Transverse colon (tissue), 4 donors: ENCODE measurements around the gene DOCK6. TPM values are rescaled to one million over a fixed set of nuclear protein-coding genes. Genes with fewer than 3 reads are reported as not detected.

Experiments used
- DNase-seq: peaks from one replicate; pipeline ENCODE4 v3.0.0-alpha.2; 2019
- H3K27ac ChIP-seq, 4 donors: fragments of 200-600 bp; sonication (generic); 2 replicates each; pipeline ENCODE4 v1.5.1; 2016 to 2018; ENCODE audit warnings: inconsistent platforms in 4 of 4
- H3K27me3 ChIP-seq: fragments of 200-600 bp; sonication (generic); 2 replicates; pipeline ENCODE4 v1.5.1; 2017; ENCODE audit warnings: inconsistent platforms
- H3K36me3 ChIP-seq, 4 donors: fragments of 200-600 bp; sonication (generic); 2 replicates each; pipeline ENCODE4 v1.5.1; 2017 to 2019; ENCODE audit warnings: inconsistent platforms in 4 of 4
- H3K4me1 ChIP-seq, 4 donors: fragments of 200-600 bp; sonication (generic); 2 replicates each; pipeline ENCODE4 v1.5.1; 2017 to 2020; ENCODE audit warnings: inconsistent platforms in 4 of 4
- H3K4me3 ChIP-seq, 4 donors: fragments of 200-600 bp; sonication (generic); 1 replicate in 1 of 4; 2 replicates in 3 of 4; pipeline versions ENCODE4 v1.5.1 to v1.6.1; 2017 to 2019; ENCODE audit warnings: inconsistent platforms in 4 of 4
- H3K9me3 ChIP-seq, 2 donors: fragments of 200-600 bp; sonication (generic); 2 replicates each; pipeline ENCODE4 v1.5.1; 2017 to 2019; ENCODE audit warnings: inconsistent platforms in 2 of 2
- EP300 ChIP-seq: sonication (generic); formaldehyde crosslinking; IDR thresholded peaks from one replicate; pipeline ENCODE4 v1.6.1; 2017; ENCODE audit warnings: antibody characterized with exemption, low read depth
- POLR2A ChIP-seq: fragments of 450-650 bp; IDR thresholded peaks from one replicate; pipeline ENCODE4 v1.6.1; 2016; ENCODE audit warnings: antibody characterized with exemption, mild to moderate bottlenecking, moderate library complexity
- POLR2AphosphoS5 ChIP-seq, 3 donors: sonication (generic); formaldehyde crosslinking; IDR thresholded peaks; one replicate each; pipeline ENCODE4 v1.6.1; 2016; ENCODE audit warnings: antibody characterized with exemption in 3 of 3
- WGBS, 2 donors: methylation state at CpG; one replicate each; pipeline ENCODE4 v1.1.5; 2018; ENCODE audit warnings: low coverage in 1 of 2; 5-methylcytosine and 5-hydroxymethylcytosine counted together
- in situ Hi-C, 4 donors: fragments of 200-750 bp; cut with MboI; loops; one replicate each; pipeline versions ENCODE4 v1.15.0 to v1.15.1; 2017; ENCODE audit warnings: low sequenced_read_pairs in 3 of 4, low pct_ligation_motif_present in 1 of 4, low pct_unique_long_range_greater_than_20kb in 1 of 4
- intact Hi-C: fragments of 100-400 bp; cut with DNase I; formaldehyde crosslinking; loops from one replicate; pipeline ENCODE4 v1.15.1; 2023; ENCODE audit warnings: low total_unique reads
- total RNA-seq, 4 donors: library from RNA; depleted of rRNA; stranded (reverse); fragments of >200 nt; gene quantifications; one replicate each; pipeline ENCODE4 v1.1.0, GENCODE V29; 2016
- TF ChIP-seq, protein P1 (sequence below), 5 experiments: fragments of 200-600 bp in 3 of 5; fragments of 450-650 bp in 2 of 5; sonication (generic) in 3 of 5; IDR thresholded peaks; 1 replicate in 2 of 5; 2 replicates in 3 of 5; pipeline ENCODE4 v1.5.1; 2016 to 2017; ENCODE audit warnings: antibody characterized with exemption in 5 of 5, inconsistent platforms in 3 of 5, mild to moderate bottlenecking in 2 of 5, moderate library complexity in 1 of 5

DOCK6 gene
- total RNA-seq, 4 donors from 2014 or later, result 66.4 to 268 (median 78.4) TPM

DNA sequence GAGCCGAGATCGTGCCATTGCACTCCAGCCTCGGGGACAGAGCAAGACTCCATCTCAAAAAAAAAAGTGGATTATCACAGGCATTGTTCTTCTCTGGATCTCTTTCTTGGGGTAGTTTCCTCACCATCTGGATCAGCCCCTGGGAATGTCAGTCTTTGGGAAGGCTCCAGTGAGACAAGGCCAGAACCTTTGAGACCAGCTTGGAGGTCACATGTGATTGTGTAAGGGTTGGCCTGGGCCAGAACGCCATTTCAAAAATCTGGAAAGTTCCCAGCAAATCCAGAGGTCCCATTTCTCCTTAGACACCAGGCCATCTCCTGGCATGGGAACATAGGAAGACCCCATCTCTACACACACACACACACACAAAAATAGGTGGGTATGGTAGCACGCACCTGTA lies 37.2 kb downstream of the DOCK6 start:
- no peak overlapping the region for H3K27ac ChIP-seq
- H3K9me3 ChIP-seq, result no peaks in the 10 kb centered on the region
- no peaks in the 10 kb centered on the region for H3K27me3 ChIP-seq
- intact Hi-C loops (no loop called here), in situ Hi-C loops (no loop called here)
- H3K4me1 ChIP-seq, result no peaks in the 10 kb centered on the region
- H3K4me3 ChIP-seq, result no peak overlapping the region
- TF ChIP-seq EP300, result no peak
- H3K36me3 ChIP-seq, result peaks cover 0 to 10% (median 3%) of the 10 kb centered on the region in 4 donors
- 85 to 95% methylated on average over 4 to 5 of the region's 5 CpGs for WGBS, 2 donors
- no peak for DNase-seq

DNA sequence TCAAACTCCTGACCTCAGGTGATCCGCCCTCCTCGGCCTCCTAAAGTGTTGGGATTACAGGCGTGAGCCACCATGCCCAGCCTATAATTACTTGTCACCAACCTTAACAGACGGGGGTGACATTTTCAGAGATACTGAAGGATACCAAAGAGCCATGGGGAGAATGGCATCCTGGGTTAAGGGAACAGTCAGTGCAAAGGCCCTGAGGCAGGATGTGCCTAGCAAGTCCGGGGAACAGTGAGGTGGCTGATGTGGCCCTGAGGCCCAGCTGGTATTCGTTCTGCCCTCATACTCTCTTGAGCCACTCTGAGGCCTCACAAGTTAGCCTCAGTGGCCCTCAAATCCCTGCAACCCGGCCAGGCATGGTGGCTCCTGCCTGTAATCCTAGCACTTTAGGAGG lies 37.9 kb downstream of the DOCK6 start:
- intact Hi-C loops (loop anchor here (1.0 kb wide), 1 partner anchor 10 kb away; no protein-coding TSS in a partner anchor), in situ Hi-C loops (loop anchor here in 2 of 4 donors (25.0 kb wide), 1 partner anchor 187 kb away; no protein-coding TSS in a partner anchor)
- H3K9me3 ChIP-seq, result no peaks in the 10 kb centered on the region
- no peak for TF ChIP-seq POLR2A
- TF ChIP-seq POLR2AphosphoS5 (IDR thresholded peaks at IDR 0.05), result no peak
- TF ChIP-seq EP300, result no peak
- TF ChIP-seq, protein P1, sequence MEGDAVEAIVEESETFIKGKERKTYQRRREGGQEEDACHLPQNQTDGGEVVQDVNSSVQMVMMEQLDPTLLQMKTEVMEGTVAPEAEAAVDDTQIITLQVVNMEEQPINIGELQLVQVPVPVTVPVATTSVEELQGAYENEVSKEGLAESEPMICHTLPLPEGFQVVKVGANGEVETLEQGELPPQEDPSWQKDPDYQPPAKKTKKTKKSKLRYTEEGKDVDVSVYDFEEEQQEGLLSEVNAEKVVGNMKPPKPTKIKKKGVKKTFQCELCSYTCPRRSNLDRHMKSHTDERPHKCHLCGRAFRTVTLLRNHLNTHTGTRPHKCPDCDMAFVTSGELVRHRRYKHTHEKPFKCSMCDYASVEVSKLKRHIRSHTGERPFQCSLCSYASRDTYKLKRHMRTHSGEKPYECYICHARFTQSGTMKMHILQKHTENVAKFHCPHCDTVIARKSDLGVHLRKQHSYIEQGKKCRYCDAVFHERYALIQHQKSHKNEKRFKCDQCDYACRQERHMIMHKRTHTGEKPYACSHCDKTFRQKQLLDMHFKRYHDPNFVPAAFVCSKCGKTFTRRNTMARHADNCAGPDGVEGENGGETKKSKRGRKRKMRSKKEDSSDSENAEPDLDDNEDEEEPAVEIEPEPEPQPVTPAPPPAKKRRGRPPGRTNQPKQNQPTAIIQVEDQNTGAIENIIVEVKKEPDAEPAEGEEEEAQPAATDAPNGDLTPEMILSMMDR (IDR thresholded peaks at IDR 0.05), result no peak
- H3K4me3 ChIP-seq, result no peak overlapping the region
- no peak overlapping the region for H3K27ac ChIP-seq
- H3K36me3 ChIP-seq, result peaks cover 0 to 10% (median 3%) of the 10 kb centered on the region in 4 donors
- no peaks in the 10 kb centered on the region for H3K27me3 ChIP-seq
- no peaks in the 10 kb centered on the region for H3K4me1 ChIP-seq
- 92% methylated on average over 7 of the region's 7 CpGs; no CpG with 5 or more reads in 1 of the 2 donors for WGBS, 2 donors
- no peak for DNase-seq

DNA sequence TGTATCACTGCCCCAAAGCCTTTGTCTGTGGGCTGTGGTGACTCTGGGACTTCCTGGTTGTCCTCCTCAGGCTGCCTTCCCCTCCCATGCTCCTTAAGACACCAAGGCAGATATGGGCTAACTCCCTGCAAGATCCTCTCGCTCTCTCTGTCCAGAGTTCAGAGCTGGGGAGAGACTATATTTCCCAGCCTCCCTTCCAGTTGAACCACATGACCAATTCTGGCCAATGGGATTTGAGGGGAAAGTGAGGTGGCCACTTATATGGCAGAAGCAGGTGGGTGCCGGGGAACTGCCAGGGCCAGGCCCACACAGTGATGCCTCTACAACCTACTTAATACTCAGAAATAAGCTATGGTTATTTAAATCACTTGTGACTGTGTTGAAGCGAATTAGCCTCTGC lies 39.1 kb downstream of the DOCK6 start:
- no peak overlapping the region for H3K27ac ChIP-seq
- DNase-seq, result no peak
- TF ChIP-seq POLR2AphosphoS5 (IDR thresholded peaks at IDR 0.05) (no peak), EP300 (no peak), POLR2A (no peak)
- TF ChIP-seq, protein P1 (IDR thresholded peaks at IDR 0.05), result no peak
- H3K27me3 ChIP-seq, result no peaks in the 10 kb centered on the region
- H3K36me3 ChIP-seq, result peaks cover 0 to 10% (median 3%) of the 10 kb centered on the region in 4 donors
- intact Hi-C loops, result no loop called here
- in situ Hi-C loops, result loop anchor here in 2 of 4 donors (25.0 kb wide), 1 partner anchor 186 kb away; no protein-coding TSS in a partner anchor
- no peak overlapping the region for H3K4me3 ChIP-seq
- H3K4me1 ChIP-seq, result no peaks in the 10 kb centered on the region
- 88 to 100% methylated on average over 2 to 3 of the region's 3 CpGs for WGBS, 2 donors
- no peaks in the 10 kb centered on the region for H3K9me3 ChIP-seq

DNA sequence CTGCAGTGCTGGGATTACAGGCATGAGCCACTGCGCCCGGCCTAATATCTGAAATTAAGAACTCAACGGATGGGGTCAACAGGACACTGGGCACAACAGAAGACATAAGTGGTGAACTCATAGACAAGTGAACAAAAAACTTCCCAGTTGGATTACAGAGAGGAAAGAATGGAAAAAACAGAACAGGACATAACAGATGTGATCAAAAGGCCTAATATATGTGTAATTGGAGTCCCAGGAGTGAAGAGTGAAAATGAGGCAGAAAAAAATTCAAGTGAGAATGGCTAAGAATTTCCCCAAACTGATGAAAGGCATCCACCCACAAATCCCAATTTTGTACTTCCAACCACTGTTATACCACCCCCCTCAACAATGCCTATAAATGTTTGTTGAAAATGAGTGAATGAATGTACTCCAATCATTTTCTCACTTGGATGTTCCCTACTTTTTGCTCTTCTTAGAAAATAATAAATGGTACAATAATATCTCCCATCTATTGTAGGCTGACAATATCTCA lies 41.2 kb downstream of the DOCK6 start:
- intact Hi-C loops (no loop called here), in situ Hi-C loops (loop anchor here in 2 of 4 donors (25.0 kb wide), 1 partner anchor 184 kb away; no protein-coding TSS in a partner anchor)
- H3K27ac ChIP-seq, result no peak overlapping the region
- DNase-seq, result no peak
- no peaks in the 10 kb centered on the region for H3K27me3 ChIP-seq
- H3K36me3 ChIP-seq, result peaks cover 0 to 15% (median 6%) of the 10 kb centered on the region in 4 donors
- 98% methylated on average over 3 of the region's 3 CpGs; no CpG with 5 or more reads in 1 of the 2 donors for WGBS, 2 donors
- H3K9me3 ChIP-seq, result no peaks in the 10 kb centered on the region
- no peak for TF ChIP-seq POLR2AphosphoS5 (IDR thresholded peaks at IDR 0.05)
- no peak for TF ChIP-seq EP300
- no peak for TF ChIP-seq POLR2A
- TF ChIP-seq, protein P1 (IDR thresholded peaks at IDR 0.05), result no peak
- H3K4me3 ChIP-seq, result no peak overlapping the region
- no peaks in the 10 kb centered on the region for H3K4me1 ChIP-seq
